Mesangial cell (primary cell): ENCODE data around the gene SIGLEC15. TPM values are rescaled to one million over a fixed set of nuclear protein-coding genes. Genes with fewer than 3 reads are reported as not detected.

ENCODE experiments used
- total RNA-seq: library from RNA; depleted of rRNA; stranded (reverse); fragments of >200 nt; gene quantifications from 2 replicates; pipeline ENCODE4 v1.2.3, GENCODE V29; 2015

Gene SIGLEC15
- 10.9 and 29.2 TPM in 2 replicates for total RNA-seq

DNA sequence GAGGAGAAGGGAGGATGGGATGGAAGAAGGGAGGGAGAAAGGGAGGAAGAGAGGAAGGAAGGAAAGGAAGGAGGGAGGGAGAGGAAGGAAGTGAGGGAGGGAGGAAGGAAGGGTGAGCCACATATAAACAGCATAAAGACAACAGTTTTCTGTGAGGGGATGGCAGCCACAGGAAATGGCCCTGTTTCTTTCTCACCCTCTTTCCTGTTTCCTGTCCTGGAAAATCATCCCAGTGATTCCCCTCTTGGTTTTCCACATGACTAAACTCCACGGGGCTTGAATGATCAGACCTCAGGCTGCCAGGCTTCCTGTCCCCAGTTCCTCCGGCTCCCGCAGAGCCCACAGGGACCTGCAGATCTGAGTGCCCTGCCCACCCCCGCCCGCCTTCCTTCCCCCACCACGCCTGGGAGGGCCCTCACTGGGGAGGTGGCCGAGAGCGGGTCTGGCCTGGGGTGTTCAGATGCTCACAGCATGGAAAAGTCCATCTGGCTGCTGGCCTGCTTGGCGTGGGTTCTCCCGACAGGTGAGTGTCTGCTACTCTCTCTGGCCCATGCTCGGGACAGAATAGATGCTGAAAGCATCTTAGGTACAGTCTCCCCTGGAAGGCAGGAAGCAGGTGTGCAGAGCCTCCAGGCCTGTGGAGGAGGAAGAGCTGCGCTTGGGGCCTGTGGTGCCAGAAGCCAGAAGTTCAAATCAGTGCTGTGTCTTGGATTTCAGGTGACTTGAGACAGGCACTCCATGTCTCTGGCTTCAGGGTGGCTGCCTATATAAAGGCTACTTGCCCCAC, at the start of gene SIGLEC15:
SIGLEC15 (plus strand) TSS at position 418 of the 787 bp plus-strand sequence; CDS start at position 472, 54 bp downstream.

Other genes starting within 250 kb of the SIGLEC15 start
- gene SLC14A2, start 210.2 kb upstream of the SIGLEC15 start, total RNA-seq = not detected in 2 replicates
- 0.38 and 2.8 TPM in 2 replicates for gene SLC14A1, start 101.5 kb upstream of the SIGLEC15 start, total RNA-seq
- 18.3 and 22.1 TPM in 2 replicates for gene EPG5, start 141.7 kb downstream of the SIGLEC15 start, total RNA-seq
- gene PSTPIP2, start 246.6 kb downstream of the SIGLEC15 start, total RNA-seq = 3.9 and 4.9 TPM in 2 replicates